GM06990 (cell line): Measurements from ENCODE around the gene CFAP92.

ENCODE experiments used
- DNase-seq: peaks from one replicate; pipeline ENCODE4 v3.0.0-alpha.2; 2011; ENCODE audit not compliant: insufficient read length; ENCODE audit errors: extremely low read depth
- H3K27me3 ChIP-seq: replicated peaks from 2 replicates; pipeline ENCODE4 v1.6.0; 2011; ENCODE audit warnings: low read length; ENCODE audit not compliant: control insufficient read depth, insufficient read depth
- H3K36me3 ChIP-seq: 2 replicates; pipeline ENCODE4 v1.5.1; 2011; ENCODE audit warnings: low read length; ENCODE audit not compliant: control insufficient read depth, insufficient read depth
- H3K4me3 ChIP-seq: replicated peaks from 2 replicates; pipeline ENCODE4 v1.5.1; 2011; ENCODE audit warnings: low read depth, mild to moderate bottlenecking, control low read depth, low read length
- CTCF ChIP-seq: IDR thresholded peaks from 2 replicates; pipeline ENCODE4 v1.5.1; 2011; ENCODE audit warnings: low read length, control low read depth, mild to moderate bottlenecking, inconsistent platforms; ENCODE audit not compliant: insufficient read depth, poor library complexity, severe bottlenecking

The CFAP92 gene

GRCh38 chr3:128987302-128988100, 6.4 kb downstream of the CFAP92 start:
- no peak for TF ChIP-seq CTCF
- H3K4me3 ChIP-seq, result no peak overlapping the region
- H3K36me3 ChIP-seq, result no peaks in the 10 kb centered on the region
- no peak for DNase-seq
- no peaks in the 10 kb centered on the region for H3K27me3 ChIP-seq

- H3K27me3 ChIP-seq, result no peaks in the 10 kb centered on the region
- no peaks in the 10 kb centered on the region for H3K36me3 ChIP-seq
- H3K4me3 ChIP-seq, result no peak overlapping the region
- DNase-seq, result no peak
- TF ChIP-seq CTCF, result no peak
Observed at GRCh38 chr3:128984596-128984995, 9.3 kb downstream of the CFAP92 start.

GRCh38 chr3:128983293-128984069, 10.4 kb downstream of the CFAP92 start:
- no peak overlapping the region for H3K4me3 ChIP-seq
- DNase-seq, result no peak
- H3K27me3 ChIP-seq, result no peaks in the 10 kb centered on the region
- TF ChIP-seq CTCF, result no peak
- H3K36me3 ChIP-seq, result no peaks in the 10 kb centered on the region

GRCh38 chr3:128975276-128975675, 18.6 kb downstream of the CFAP92 start:
- Histone ChIP-seq H3K4me3 (no peak overlapping the region), H3K27me3 (no peaks in the 10 kb centered on the region; the same call in 1 of the 2 replicates), H3K36me3 (no peaks in the 10 kb centered on the region)
- DNase-seq, result no peak
- no peak for TF ChIP-seq CTCF

- H3K4me3 ChIP-seq, result no peak overlapping the region
- no peaks in the 10 kb centered on the region for H3K36me3 ChIP-seq
- TF ChIP-seq CTCF, result no peak
- no peak for DNase-seq
- H3K27me3 ChIP-seq, result no peaks in the 10 kb centered on the region; the same call in 1 of the 2 replicates
Observed at GRCh38 chr3:128973988-128974564, 19.8 kb downstream of the CFAP92 start.
